Naive B cell (primary cell): ENCODE results near the gene GAK. TPM values are rescaled to one million over a fixed set of nuclear protein-coding genes. Genes with fewer than 3 reads are reported as not detected.

Experiments used
- ATAC-seq, 2 donors: fragments of 150-1000 bp; cut with Tn5 transposase; 2 replicates each; pipeline ENCODE4 v1.10.0; 2021; ENCODE audit warnings: low read depth in 2 of 2, mild to moderate bottlenecking in 2 of 2, moderate library complexity in 2 of 2
- DNase-seq: peaks from one replicate; pipeline ENCODE4 v3.0.0; 2022
- H3K27ac Mint-ChIP-seq, 6 donors: one replicate each; pipeline ENCODE4 v1.8.0; 2020 to 2022; ENCODE audit warnings: mild to moderate bottlenecking in 6 of 6, mixed read lengths in 6 of 6, moderate library complexity in 5 of 6, inconsistent platforms in 2 of 6
- H3K27me3 Mint-ChIP-seq, 3 donors: one replicate each; pipeline ENCODE4 v1.8.0; 2021 to 2022; ENCODE audit warnings: mixed read lengths in 3 of 3, mild to moderate bottlenecking in 1 of 3
- H3K36me3 Mint-ChIP-seq, 2 donors: one replicate each; pipeline ENCODE4 v1.8.0; 2020 to 2022; ENCODE audit warnings: mixed read lengths in 2 of 2, inconsistent platforms in 1 of 2, mild to moderate bottlenecking in 1 of 2
- H3K4me1 Mint-ChIP-seq, 3 donors: one replicate each; pipeline ENCODE4 v1.8.0; 2020 to 2022; ENCODE audit warnings: mixed read lengths in 3 of 3, inconsistent platforms in 1 of 3, mild to moderate bottlenecking in 1 of 3, moderate library complexity in 1 of 3
- H3K4me3 Mint-ChIP-seq, 8 donors: one replicate each; pipeline ENCODE4 v1.8.0; 2020 to 2022; ENCODE audit warnings: mild to moderate bottlenecking in 8 of 8, mixed read lengths in 8 of 8, moderate library complexity in 8 of 8, inconsistent platforms in 2 of 8
- H3K9me3 Mint-ChIP-seq, 7 donors: one replicate each; pipeline ENCODE4 v1.8.0; 2020 to 2022; ENCODE audit warnings: mixed read lengths in 7 of 7, mild to moderate bottlenecking in 5 of 7, inconsistent platforms in 2 of 7, moderate library complexity in 1 of 7
- polyA plus RNA-seq, 6 donors: library from polyadenylated mRNA; unstranded; fragments of 300-500 nt; fragmentation: Illumina TruSeq; gene quantifications; one replicate each; pipeline ENCODE4 v1.2.3, GENCODE V29; 2021; ENCODE audit warnings: low read depth in 6 of 6

GAK gene
- polyA plus RNA-seq, 6 donors from 2014 or later = 28.5 to 71.3 (median 48.1) TPM

DNA sequence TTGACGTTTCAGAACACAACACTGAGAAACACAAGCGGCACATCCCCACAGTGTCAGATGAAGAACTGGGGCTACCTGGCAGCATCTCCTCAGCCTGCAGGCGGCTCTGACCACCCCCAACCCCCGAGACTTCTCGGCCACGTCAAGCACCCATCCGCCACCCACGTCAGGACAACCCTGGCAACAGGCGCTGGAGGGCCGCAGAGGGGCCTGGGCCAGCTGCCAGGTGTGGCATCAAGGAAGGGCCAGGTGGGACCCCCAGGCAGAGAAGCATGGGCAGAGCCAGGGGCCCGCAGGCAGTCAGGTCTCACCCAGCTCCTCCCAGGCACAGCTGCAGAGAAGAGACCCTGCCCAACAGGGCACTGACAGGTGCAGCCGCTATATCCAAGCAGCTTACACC lies 22.3 kb downstream of the GAK start:
- no peaks in the 10 kb centered on the region for H3K27me3 Mint-ChIP-seq
- H3K36me3 Mint-ChIP-seq = peaks cover 0 to 7% of the 10 kb centered on the region in 2 donors
- ATAC-seq = no peak
- H3K9me3 Mint-ChIP-seq = no peaks in the 10 kb centered on the region
- peaks cover 14 to 17% (median 15%) of the 10 kb centered on the region in 3 donors for H3K4me1 Mint-ChIP-seq
- DNase-seq = no peak
- H3K4me3 Mint-ChIP-seq = no peak overlapping the region
- peak overlapping the region in 1 of 6 donors; percentile 49 for H3K27ac Mint-ChIP-seq

DNA sequence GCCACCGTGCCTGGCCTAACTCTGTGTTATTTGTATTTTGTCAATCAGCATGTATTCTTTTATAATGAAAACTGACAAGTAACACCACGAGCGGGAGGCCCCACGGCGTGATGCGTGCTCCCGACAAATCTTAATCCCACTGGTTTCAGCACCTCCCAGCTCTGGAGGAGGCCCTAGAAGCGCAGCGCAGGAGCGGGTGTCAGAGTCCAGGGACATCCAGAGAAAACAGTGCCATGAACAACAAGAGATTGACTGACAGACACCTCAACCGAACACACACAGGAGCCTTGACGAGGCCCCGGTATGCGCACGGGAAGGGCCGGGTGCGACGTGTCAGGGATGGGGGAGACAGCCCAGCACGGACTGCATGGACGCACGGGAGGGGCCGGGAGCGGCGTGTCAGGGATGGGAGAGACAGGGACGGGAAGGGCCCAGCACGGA lies 23.0 kb downstream of the GAK start:
- Mint-ChIP-seq H3K27ac (peak overlapping the region in 4 of 6 donors; percentile 22 to 78 (median 62)), H3K9me3 (no peaks in the 10 kb centered on the region), H3K36me3 (peaks cover 0 to 7% of the 10 kb centered on the region in 2 donors), H3K4me1 (peaks cover 10 to 14% (median 11%) of the 10 kb centered on the region in 3 donors), H3K4me3 (no peak overlapping the region), H3K27me3 (no peaks in the 10 kb centered on the region)
- DNase-seq (no peak), ATAC-seq (no peak)

DNA sequence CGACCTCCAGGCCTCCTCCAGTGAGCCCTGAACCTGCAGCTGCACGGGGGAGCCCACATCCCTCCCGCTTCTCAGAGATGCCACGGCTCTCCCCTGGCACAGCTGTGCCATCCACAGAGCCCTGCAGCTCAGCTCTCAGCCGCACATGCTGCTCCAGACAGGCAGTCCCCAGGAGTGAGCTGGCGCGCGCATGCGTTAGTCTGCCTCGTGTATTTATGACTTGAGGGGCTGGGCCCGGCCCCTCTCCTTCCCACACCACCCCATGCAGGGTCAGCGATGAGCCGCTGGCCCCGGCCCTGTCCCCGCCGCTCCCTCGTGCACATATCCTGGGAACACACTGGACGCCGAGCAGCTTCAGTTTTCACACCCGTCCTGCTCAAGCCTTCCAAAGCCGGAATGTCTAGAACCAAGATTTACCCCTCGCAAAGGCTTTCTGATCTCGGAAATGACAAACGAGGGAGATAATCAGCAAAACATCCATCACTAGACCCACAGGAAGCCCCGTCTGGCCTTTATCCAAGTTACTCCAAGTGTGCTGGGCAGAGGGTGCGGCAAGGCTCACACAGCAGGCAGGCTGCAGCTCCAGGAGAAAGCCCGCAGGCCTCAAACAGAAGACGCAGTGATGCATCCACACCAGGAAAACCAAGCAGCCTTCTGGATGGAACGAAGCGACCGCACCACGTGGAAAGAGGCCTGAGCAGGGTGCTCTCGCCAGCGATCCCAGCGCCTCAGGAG lies 24.3 kb downstream of the GAK start:
- Mint-ChIP-seq H3K4me3 (peak overlapping the region in 1 of 8 donors; percentile 67), H3K4me1 (peaks cover 7 to 17% (median 15%) of the 10 kb centered on the region in 3 donors), H3K27me3 (no peaks in the 10 kb centered on the region), H3K36me3 (peaks cover 2 to 7% of the 10 kb centered on the region in 2 donors), H3K9me3 (no peaks in the 10 kb centered on the region), H3K27ac (peak overlapping the region in 3 of 6 donors; percentile 36 to 87 (median 81))
- ATAC-seq = no peak
- no peak for DNase-seq

DNA sequence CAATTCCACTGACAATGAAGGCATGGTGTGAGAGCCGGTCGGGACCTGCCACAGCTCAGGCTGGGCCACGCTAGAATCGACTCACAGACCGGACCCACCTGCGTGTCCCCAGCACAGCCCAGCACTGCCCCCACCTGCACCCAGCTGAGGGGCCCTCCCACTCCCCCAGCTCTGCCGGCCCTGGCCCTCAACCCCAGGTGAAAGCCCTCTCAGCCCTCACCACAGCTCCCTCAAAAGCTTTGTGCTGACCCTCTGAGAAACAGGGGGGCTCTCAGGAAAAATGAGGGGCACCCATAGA lies 25.1 kb downstream of the GAK start:
- Mint-ChIP-seq H3K9me3 (no peaks in the 10 kb centered on the region), H3K27me3 (no peaks in the 10 kb centered on the region), H3K4me1 (peaks cover 7 to 17% (median 16%) of the 10 kb centered on the region in 3 donors), H3K27ac (peak overlapping the region in 2 of 6 donors; percentile 81 to 93), H3K4me3 (no peak overlapping the region), H3K36me3 (peaks cover 6 to 7% of the 10 kb centered on the region in 2 donors)
- ATAC-seq (no peak), DNase-seq (no peak)

DNA sequence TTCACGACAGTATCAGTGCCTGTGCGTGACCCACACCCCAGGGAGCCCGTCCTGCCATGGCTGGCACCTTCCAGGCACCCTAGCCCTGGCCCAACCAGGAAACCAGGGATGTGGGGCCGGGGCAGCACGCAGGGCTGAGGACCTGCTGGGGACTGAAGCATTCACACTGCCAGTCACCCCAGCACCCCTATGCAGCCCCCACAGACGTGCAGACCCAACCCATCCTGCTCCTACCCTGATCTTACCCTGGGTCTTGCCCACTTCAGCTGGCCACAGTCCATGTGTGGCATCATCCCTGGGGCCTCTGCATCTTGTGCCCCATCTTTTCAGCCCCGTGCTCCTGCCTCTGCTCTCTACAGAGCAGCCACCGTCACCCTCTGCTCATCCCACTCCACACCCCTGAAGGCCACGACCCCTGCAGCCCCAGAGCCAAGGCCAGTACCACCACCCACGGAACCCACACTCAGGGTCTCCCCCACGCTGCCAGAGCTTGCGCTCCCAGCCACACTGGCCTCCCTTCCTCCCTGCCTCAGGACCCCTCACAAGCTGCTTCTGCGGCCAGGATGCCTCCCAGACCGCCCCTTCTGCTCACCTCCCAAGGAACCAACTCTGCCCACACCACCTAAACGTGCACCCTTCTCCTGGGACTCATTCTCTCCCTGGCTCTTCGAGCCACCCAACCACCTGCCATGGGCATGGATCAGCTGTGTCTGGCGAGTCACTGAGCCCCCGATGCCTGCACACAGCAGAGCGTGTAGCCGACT lies 25.6 kb downstream of the GAK start:
- Mint-ChIP-seq H3K27ac (peak overlapping the region in 4 of 6 donors; percentile 54 to 93 (median 75)), H3K9me3 (no peaks in the 10 kb centered on the region), H3K36me3 (peaks cover 2 to 6% of the 10 kb centered on the region in 2 donors), H3K4me1 (peaks cover 7 to 13% (median 13%) of the 10 kb centered on the region in 3 donors), H3K4me3 (no peak overlapping the region), H3K27me3 (no peaks in the 10 kb centered on the region)
- DNase-seq = no peak
- ATAC-seq = no peak

DNA sequence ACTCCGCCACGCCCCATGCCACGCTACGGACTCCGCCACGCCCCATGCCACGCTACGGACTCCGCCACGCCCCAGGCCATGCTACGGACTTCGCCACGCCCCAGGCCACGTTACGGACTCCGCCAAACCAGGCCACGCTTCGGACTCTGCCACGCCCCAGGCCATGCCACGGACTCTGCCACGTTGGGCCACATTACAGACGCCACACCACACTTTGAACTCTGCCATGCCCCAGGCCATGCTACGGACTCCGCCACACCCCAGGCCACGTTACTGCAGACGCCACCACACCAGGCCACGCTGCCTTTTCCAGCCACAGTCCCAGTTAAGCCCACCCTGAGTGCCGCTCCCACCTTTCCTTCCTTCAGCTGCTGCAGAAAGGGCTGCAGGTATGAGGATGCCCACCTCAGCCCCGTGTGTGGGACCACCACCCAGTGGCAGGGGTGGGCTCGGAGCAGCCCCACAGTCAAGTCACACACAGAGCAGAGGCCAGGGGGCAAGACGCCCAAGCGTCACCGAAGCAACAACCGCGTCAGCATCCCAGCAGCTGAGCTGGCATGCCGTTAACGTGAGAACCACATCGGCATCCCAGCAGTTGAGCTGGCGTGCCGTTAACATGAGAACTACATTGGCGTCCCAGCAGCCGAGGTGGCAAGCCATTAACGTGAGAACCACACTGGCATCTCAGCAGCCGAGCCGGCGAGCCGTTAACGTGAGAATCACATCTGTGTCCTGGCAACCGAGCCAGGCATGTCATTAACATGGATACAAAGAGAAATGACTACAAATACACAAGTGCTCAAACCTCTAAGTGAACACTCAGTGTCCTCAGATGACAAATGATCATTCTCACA lies 26.4 kb downstream of the GAK start:
- Mint-ChIP-seq H3K36me3 (peaks cover 0 to 6% of the 10 kb centered on the region in 2 donors), H3K27ac (peak overlapping the region in 3 of 6 donors; percentile 12 to 81 (median 27)), H3K27me3 (no peaks in the 10 kb centered on the region), H3K4me1 (peaks cover 2 to 17% (median 9%) of the 10 kb centered on the region in 3 donors), H3K4me3 (no peak overlapping the region), H3K9me3 (no peaks in the 10 kb centered on the region)
- no peak for DNase-seq
- no peak for ATAC-seq

DNA sequence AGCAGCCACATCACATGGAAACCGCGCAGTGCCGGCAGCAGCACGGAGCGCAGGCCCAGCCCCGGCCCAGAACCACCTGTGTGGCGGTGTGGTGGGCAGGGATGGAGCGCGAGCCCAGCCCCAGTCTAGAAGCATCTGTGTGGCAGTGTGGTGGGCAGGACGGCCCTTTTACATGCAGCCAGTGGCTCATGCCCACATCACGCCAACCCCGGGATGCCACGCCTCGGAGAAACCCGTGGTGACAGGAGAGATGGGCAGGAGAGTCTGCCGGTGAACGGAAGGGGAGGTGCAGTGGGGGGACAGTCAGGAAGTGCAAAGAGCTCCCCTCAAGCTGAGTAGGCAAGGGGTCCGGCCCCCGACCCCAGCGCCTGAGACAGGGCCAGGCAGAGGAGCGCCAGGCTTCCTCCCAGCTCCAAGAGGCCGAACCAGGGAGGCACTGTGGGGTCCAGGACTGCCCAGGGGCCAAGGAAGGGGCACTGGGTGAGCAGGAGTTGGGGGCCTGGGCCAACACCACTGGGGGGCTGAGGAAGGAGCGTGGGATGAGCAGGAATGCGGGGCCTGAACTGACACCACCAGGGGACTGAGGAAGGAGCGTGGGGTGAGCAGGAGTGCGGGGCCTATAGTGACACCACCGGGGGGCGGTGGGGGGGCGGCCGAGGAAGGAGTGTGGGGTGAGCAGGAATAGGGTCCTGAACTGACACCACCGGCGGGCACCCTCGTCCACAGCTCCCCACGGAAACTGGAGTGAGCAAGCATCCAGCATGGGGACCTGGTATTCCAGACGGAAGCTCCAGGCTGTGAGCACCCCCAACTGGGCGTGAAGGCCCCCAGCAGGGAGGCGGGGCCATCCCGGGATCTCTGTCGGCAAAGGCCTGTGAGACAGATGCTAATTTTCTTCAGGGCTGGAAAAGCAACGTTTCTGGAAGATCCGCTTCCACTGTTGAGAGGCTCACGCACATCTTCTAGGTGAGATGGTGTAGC lies 28.8 kb downstream of the GAK start:
- H3K9me3 Mint-ChIP-seq = no peaks in the 10 kb centered on the region
- H3K27ac Mint-ChIP-seq = peak overlapping the region in 2 of 6 donors; percentile 14 to 59
- ATAC-seq (no peak), DNase-seq (no peak)
- H3K27me3 Mint-ChIP-seq = no peaks in the 10 kb centered on the region
- peaks cover 6 to 11% of the 10 kb centered on the region in 2 donors for H3K36me3 Mint-ChIP-seq
- H3K4me3 Mint-ChIP-seq = peak overlapping the region in 1 of 8 donors; percentile 34
- H3K4me1 Mint-ChIP-seq = peaks cover 2 to 33% (median 22%) of the 10 kb centered on the region in 3 donors

DNA sequence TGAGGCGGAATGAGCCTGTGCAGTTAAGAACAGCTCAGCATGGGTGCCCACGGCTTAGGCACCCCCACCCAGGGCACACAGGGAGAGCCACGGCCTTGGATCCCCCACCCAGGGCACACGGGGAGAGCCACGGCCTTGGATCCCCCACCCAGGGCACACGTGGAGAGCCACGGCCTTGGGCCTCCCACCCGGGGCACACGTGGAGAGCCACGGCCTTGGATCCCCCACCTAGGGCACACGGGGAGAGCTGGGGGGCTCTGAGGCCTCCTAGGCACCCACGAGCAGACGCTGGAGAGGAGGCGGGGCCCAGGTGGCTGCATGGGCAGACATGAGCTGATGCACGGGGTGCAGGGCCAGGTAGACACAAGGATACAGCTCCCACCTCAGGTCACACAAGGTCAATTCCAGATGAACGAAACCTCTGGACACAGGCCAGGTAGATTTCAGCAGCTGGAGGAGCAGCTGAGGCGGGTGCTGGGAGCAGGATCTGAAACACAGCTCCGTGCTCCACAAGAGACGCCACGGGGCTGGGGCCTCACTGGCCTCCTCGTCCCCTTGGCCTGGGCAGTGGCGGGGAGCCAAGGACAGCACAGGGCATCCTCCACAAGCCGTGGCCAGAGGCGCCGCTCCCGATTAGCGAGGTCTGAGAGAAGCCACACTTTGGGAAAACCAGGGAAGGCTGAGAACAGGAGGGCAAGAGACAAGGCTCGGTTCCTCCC lies 30.8 kb downstream of the GAK start:
- H3K27ac Mint-ChIP-seq = peak overlapping the region in 1 of 6 donors; percentile 78
- no peak overlapping the region for H3K4me3 Mint-ChIP-seq
- no peak for DNase-seq
- no peaks in the 10 kb centered on the region for H3K9me3 Mint-ChIP-seq
- H3K27me3 Mint-ChIP-seq = no peaks in the 10 kb centered on the region
- ATAC-seq = no peak
- peaks cover 6 to 21% of the 10 kb centered on the region in 2 donors for H3K36me3 Mint-ChIP-seq
- peaks cover 2 to 26% (median 20%) of the 10 kb centered on the region in 3 donors for H3K4me1 Mint-ChIP-seq

DNA sequence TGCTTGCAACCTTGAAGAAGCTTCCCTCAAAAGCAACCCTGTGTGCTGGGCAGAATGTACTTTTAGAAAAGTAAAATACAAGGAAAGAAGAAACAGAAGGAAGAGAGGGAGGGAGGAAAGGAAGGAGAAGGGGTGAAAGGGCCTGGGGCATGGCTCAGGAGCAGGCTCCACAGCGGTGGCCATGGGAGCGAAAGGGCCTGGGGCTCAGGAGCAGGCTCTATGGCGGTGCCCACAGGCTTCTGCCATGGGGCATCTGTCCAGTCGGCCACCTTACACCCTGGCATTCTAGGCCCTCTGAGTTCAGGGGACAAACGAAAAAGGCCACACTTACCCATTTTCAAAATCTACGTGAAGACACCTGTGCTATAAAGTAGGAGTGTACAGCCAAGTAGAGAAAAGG lies 31.4 kb downstream of the GAK start:
- H3K4me3 Mint-ChIP-seq = peak overlapping the region in 2 of 8 donors; percentile 3 to 80
- H3K27ac Mint-ChIP-seq = peak overlapping the region in 1 of 6 donors; percentile 66
- no peak for DNase-seq
- no peak for ATAC-seq
- no peaks in the 10 kb centered on the region for H3K9me3 Mint-ChIP-seq
- H3K27me3 Mint-ChIP-seq = no peaks in the 10 kb centered on the region
- peaks cover 6 to 21% of the 10 kb centered on the region in 2 donors for H3K36me3 Mint-ChIP-seq
- H3K4me1 Mint-ChIP-seq = peaks cover 2 to 26% (median 20%) of the 10 kb centered on the region in 3 donors

DNA sequence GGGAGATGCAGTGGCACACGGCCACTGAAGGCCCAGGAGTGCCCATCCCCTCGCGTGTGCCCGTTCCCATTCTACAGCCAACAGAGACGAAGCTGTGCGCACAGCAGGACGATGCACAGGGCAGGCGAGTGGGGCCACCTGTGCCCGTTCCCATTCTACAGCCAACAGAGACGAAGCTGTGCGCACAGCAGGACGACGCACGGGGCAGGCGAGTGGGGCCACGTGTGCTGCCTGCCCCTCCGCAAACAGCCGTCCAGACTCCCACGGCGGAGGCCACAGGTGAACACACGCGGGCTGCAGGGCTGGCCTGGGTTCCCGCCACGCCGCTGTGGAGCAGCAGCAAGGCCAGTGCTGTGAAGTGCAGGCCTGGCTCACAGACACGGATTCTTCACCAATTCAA lies 32.0 kb downstream of the GAK start:
- DNase-seq (no peak), ATAC-seq (no peak)
- peaks cover 6 to 21% of the 10 kb centered on the region in 2 donors for H3K36me3 Mint-ChIP-seq
- H3K27me3 Mint-ChIP-seq = no peaks in the 10 kb centered on the region
- no peak overlapping the region for H3K27ac Mint-ChIP-seq
- peak overlapping the region in 1 of 8 donors; percentile 29 for H3K4me3 Mint-ChIP-seq
- H3K9me3 Mint-ChIP-seq = no peaks in the 10 kb centered on the region
- peaks cover 2 to 26% (median 20%) of the 10 kb centered on the region in 3 donors for H3K4me1 Mint-ChIP-seq

DNA sequence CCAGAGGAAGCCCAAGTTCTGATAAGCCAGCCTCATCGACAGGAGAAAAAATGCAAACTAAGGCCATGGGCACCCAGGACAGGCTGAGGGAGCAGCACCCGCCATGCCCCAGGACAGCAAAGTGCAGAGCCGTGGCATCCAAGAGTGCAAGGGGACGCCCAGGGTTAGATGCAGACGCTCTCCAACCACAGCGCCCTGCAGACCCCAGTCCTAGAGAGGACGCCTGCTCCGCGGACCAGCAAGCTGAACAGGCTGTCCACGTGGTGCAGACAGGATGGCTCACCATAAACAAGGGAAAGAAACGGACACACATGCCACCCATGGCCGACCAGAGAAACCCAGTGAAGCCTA lies 32.6 kb downstream of the GAK start:
- Mint-ChIP-seq H3K36me3 (peaks cover 6 to 21% of the 10 kb centered on the region in 2 donors), H3K4me1 (peaks cover 2 to 26% (median 20%) of the 10 kb centered on the region in 3 donors), H3K27ac (peak overlapping the region in 2 of 6 donors; percentile 30 to 70), H3K27me3 (no peaks in the 10 kb centered on the region), H3K9me3 (no peaks in the 10 kb centered on the region), H3K4me3 (no peak overlapping the region)
- ATAC-seq (no peak), DNase-seq (no peak)
